ENCODE results near the gene NMU.

NMU gene

DNA sequence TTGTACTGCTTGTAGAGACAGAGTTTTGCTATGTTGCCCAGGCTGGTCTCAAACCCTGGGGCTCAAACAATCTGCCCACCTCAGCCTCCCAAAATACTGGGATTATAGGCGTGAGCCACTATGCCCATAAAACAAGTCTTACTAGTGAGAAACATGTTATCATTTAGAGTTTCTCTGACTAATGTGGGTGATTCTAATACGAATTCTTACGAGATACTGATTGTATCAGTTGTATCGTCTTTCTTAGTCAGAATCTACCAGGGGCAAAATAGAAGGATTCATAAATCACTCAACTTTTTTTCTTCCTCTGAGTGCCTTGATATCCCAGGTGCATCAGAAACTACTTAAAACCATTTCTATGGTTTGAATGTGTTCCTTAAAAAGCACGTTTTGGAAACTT is 14.4 kb upstream of the NMU start:
- no peak overlapping the region for H3K27ac ChIP-seq
- TF ChIP-seq, protein P1, sequence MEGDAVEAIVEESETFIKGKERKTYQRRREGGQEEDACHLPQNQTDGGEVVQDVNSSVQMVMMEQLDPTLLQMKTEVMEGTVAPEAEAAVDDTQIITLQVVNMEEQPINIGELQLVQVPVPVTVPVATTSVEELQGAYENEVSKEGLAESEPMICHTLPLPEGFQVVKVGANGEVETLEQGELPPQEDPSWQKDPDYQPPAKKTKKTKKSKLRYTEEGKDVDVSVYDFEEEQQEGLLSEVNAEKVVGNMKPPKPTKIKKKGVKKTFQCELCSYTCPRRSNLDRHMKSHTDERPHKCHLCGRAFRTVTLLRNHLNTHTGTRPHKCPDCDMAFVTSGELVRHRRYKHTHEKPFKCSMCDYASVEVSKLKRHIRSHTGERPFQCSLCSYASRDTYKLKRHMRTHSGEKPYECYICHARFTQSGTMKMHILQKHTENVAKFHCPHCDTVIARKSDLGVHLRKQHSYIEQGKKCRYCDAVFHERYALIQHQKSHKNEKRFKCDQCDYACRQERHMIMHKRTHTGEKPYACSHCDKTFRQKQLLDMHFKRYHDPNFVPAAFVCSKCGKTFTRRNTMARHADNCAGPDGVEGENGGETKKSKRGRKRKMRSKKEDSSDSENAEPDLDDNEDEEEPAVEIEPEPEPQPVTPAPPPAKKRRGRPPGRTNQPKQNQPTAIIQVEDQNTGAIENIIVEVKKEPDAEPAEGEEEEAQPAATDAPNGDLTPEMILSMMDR (IDR thresholded peaks at IDR 0.05), result no peak
- no peak overlapping the region for H3K4me3 ChIP-seq (ENCODE audit: low read depth in 1 of 2, low read length in 1 of 2)
- no peaks in the 10 kb centered on the region for H3K36me3 ChIP-seq
- no peaks in the 10 kb centered on the region for H3K9me3 ChIP-seq
- H3K27me3 ChIP-seq, result no peaks in the 10 kb centered on the region
- H3K4me1 ChIP-seq (ENCODE audit: control insufficient read depth in 1 of 2, insufficient read depth in 1 of 2, low read depth in 1 of 2, low read length in 1 of 2), result no peaks in the 10 kb centered on the region

DNA sequence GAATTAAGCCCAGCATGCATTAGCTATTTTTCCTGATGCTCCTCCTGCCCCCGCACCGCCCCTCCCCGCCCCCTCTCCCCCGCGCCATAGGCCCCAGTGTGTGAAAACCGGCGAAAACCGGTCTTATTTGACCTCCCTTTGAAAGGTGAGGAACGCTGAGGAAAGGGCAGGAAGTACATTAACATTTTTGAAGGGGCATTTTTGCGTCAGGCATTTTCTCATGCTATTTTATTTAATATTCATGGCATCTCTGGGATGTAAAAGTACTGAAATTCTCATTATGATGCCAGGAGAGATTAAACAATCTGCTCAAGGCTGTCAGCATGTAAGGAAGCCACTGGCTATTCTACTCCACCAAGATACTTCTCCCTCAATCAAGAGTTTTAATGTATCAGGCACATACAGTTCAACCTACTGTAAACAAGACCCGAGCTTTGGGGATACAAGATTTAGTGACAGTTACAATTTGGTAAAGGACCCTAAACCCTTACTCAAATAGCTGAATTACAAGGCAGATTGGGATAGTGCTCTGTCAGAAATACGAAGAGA is 1.2 kb upstream of the NMU start:
- Histone ChIP-seq H3K36me3 (no peaks in the 10 kb centered on the region), H3K4me1 (ENCODE audit: control insufficient read depth in 1 of 2, insufficient read depth in 1 of 2, low read depth in 1 of 2, low read length in 1 of 2) (no peaks in the 10 kb centered on the region), H3K27ac (no peak overlapping the region), H3K9me3 (no peaks in the 10 kb centered on the region), H3K27me3 (peaks cover 77% of the 10 kb centered on the region), H3K4me3 (ENCODE audit: low read depth in 1 of 2, low read length in 1 of 2) (no peak overlapping the region)
- TF ChIP-seq, protein P1 (IDR thresholded peaks at IDR 0.05), result no peak

DNA sequence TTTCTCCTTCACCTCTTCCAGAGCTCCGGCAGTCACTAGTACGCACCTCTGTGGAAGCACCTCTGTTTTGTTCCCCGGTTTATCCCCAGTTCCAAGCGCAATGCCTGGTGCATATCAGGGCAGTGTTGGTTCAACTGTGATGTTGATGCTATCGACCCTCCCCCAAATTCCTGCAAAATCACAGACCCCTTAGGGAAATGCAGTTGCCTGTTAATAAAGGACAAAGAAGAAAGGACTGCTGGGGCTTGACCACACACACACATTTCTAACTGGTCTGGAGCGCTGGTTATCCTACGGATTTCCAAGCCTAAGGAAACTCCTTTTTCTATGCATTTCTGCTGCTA is 530 bp upstream of the NMU start:
- H3K4me3 ChIP-seq (ENCODE audit: low read depth in 1 of 2, low read length in 1 of 2), result no peak overlapping the region
- H3K36me3 ChIP-seq, result no peaks in the 10 kb centered on the region
- no peaks in the 10 kb centered on the region for H3K4me1 ChIP-seq (ENCODE audit: control insufficient read depth in 1 of 2, insufficient read depth in 1 of 2, low read depth in 1 of 2, low read length in 1 of 2)
- no peak overlapping the region for H3K27ac ChIP-seq
- H3K9me3 ChIP-seq, result no peaks in the 10 kb centered on the region
- H3K27me3 ChIP-seq, result peaks cover 78% of the 10 kb centered on the region
- TF ChIP-seq, protein P1 (IDR thresholded peaks at IDR 0.05), result no peak

DNA sequence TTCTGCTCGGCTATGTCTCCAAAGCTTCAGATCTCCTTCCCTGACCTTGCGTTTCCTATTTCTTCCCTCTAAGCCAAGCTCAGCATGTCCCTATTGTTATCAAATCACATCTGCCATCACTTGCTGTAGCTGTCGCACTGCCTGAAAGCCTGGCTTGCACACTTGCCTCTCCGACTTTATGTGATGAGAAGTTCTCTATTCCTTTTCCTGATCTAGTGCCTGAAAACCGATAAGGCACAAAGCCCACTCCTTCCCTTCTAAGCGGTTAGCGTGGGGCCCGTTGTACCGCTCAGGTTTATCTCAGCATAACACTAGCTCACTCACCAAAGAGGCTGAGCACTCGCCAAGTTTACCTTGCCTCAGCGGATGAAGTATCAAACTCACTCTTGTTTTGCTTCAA is 816 bp downstream of the NMU start:
- TF ChIP-seq, protein P1 (IDR thresholded peaks at IDR 0.05), result no peak
- H3K4me1 ChIP-seq (ENCODE audit: control insufficient read depth in 1 of 2, insufficient read depth in 1 of 2, low read depth in 1 of 2, low read length in 1 of 2), result no peaks in the 10 kb centered on the region
- H3K9me3 ChIP-seq, result no peaks in the 10 kb centered on the region
- no peaks in the 10 kb centered on the region for H3K36me3 ChIP-seq
- peaks cover 83% of the 10 kb centered on the region for H3K27me3 ChIP-seq
- no peak overlapping the region for H3K4me3 ChIP-seq (ENCODE audit: low read depth in 1 of 2, low read length in 1 of 2)
- H3K27ac ChIP-seq, result no peak overlapping the region

DNA sequence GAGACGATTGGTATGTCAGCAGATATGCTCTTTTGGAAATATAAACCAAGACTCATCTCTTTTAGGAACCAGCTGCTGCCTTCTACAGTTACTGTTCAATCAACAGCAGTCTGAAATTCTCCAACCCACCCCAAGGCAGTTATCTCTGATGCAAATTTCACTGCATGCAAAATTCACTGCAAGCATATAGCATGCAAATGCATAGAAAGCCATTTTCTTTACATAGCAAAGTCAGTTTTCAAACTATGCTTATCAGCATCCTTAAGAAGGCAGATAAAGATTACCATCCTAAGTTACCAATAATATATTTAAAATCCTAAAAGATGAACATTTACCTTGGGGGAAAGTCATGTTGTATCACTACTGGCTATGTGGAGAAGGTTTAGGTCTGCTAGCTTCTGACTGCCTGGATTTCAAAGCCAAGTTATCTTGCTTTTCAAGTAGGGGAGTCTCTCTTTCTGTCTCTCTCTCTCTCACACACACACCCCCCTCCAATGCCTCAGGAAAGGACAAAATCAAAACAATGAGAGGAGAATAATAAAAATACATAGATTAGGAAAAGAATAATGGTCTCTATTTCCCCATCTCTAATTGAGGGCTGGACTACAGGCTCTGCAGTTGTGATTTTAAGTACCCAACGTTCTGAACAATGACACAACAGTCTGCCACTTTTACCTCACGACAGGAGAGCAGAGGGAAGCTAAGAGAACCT is 1.5 kb downstream of the NMU start:
- no peaks in the 10 kb centered on the region for H3K4me1 ChIP-seq (ENCODE audit: control insufficient read depth in 1 of 2, insufficient read depth in 1 of 2, low read depth in 1 of 2, low read length in 1 of 2)
- H3K9me3 ChIP-seq, result no peaks in the 10 kb centered on the region
- H3K4me3 ChIP-seq (ENCODE audit: low read depth in 1 of 2, low read length in 1 of 2), result no peak overlapping the region
- TF ChIP-seq, protein P1 (IDR thresholded peaks at IDR 0.05), result no peak
- H3K27ac ChIP-seq, result no peak overlapping the region
- peaks cover 78% of the 10 kb centered on the region for H3K27me3 ChIP-seq
- no peaks in the 10 kb centered on the region for H3K36me3 ChIP-seq
